Ectodermal cell (in vitro differentiated cells): ENCODE data around the gene RSPO1.

ENCODE experiments used
- H3K27ac ChIP-seq: 2 replicates; pipeline ENCODE4 v1.7.0; 2013; ENCODE audit warnings: mild to moderate bottlenecking, low read depth, low read length; ENCODE audit not compliant: insufficient read depth, poor library complexity, severe bottlenecking
- H3K27me3 ChIP-seq: 2 replicates; pipeline ENCODE4 v1.7.0; 2013; ENCODE audit warnings: mild to moderate bottlenecking, low read length; ENCODE audit not compliant: insufficient read depth, control insufficient read depth, poor library complexity, severe bottlenecking
- H3K36me3 ChIP-seq: one replicate; pipeline ENCODE4 v1.7.0; 2013; ENCODE audit warnings: low read length; ENCODE audit not compliant: control insufficient read depth, insufficient read depth
- H3K4me1 ChIP-seq: one replicate; pipeline ENCODE4 v1.7.0; 2013; ENCODE audit warnings: low read length; ENCODE audit not compliant: control insufficient read depth, insufficient read depth
- H3K4me3 ChIP-seq: 2 replicates; pipeline ENCODE4 v1.7.0; 2013; ENCODE audit warnings: low read depth, low read length, control low read depth; ENCODE audit not compliant: insufficient read depth
- H3K9me3 ChIP-seq: 2 replicates; pipeline ENCODE4 v1.7.0; 2013; ENCODE audit warnings: mild to moderate bottlenecking, low read length, moderate library complexity; ENCODE audit not compliant: control insufficient read depth
- WGBS, 2 experiments: methylation state at CpG; one replicate each; pipeline ENCODE4 v1.1.7; 2013; ENCODE audit warnings: missing lambda C conversion rate in 2 of 2; 5-methylcytosine and 5-hydroxymethylcytosine counted together

The RSPO1 gene

GRCh38 chr1:37574834-37575480 is 59.7 kb downstream of the RSPO1 start:
- H3K36me3 ChIP-seq, result peaks cover 63% of the 10 kb centered on the region
- H3K27me3 ChIP-seq, result no peaks in the 10 kb centered on the region
- H3K4me3 ChIP-seq, result no peak overlapping the region
- H3K4me1 ChIP-seq, result no peaks in the 10 kb centered on the region
- H3K9me3 ChIP-seq, result no peaks in the 10 kb centered on the region
- WGBS, 2 experiments, result 93 to 96% methylated on average over 7 of the region's 7 CpGs
- H3K27ac ChIP-seq, result no peak overlapping the region

GRCh38 chr1:37570528-37571334 is 64.0 kb downstream of the RSPO1 start:
- Histone ChIP-seq H3K27ac (no peak overlapping the region), H3K4me1 (no peaks in the 10 kb centered on the region), H3K36me3 (peaks cover 69% of the 10 kb centered on the region), H3K27me3 (no peaks in the 10 kb centered on the region), H3K9me3 (no peaks in the 10 kb centered on the region), H3K4me3 (no peak overlapping the region)
- 91 to 97% methylated on average over 3 of the region's 3 CpGs for WGBS, 2 experiments

GRCh38 chr1:37567023-37567422 is 67.7 kb downstream of the RSPO1 start:
- Histone ChIP-seq H3K4me1 (no peaks in the 10 kb centered on the region), H3K27me3 (no peaks in the 10 kb centered on the region), H3K9me3 (no peaks in the 10 kb centered on the region), H3K36me3 (peaks cover 42% of the 10 kb centered on the region), H3K4me3 (no peak overlapping the region), H3K27ac (no peak overlapping the region)
- 94% methylated on average over 3 of the region's 3 CpGs for WGBS, 2 experiments

DNA sequence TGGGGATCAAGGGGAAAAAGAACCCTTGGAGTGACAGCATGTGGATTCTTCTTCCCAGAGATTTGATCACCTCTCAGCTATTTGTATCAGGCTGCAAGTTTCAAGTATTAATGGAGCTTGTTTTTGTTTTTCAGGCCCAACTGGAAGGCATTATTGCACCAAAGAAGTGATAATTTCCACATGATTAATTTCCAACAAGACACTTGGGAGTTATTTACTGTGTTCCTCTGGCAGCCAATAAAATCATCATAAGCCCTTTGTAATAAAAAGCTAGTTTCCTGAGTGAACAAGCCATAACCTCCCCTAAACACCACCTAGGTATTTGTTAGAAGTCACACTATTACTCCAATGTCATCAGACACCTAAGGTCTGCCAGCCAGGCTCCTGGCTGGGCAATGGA is 69.8 kb downstream of the RSPO1 start:
- Histone ChIP-seq H3K27ac (no peak overlapping the region), H3K9me3 (no peaks in the 10 kb centered on the region), H3K27me3 (no peaks in the 10 kb centered on the region), H3K4me3 (no peak overlapping the region), H3K36me3 (peaks cover 36% of the 10 kb centered on the region), H3K4me1 (no peaks in the 10 kb centered on the region)

DNA sequence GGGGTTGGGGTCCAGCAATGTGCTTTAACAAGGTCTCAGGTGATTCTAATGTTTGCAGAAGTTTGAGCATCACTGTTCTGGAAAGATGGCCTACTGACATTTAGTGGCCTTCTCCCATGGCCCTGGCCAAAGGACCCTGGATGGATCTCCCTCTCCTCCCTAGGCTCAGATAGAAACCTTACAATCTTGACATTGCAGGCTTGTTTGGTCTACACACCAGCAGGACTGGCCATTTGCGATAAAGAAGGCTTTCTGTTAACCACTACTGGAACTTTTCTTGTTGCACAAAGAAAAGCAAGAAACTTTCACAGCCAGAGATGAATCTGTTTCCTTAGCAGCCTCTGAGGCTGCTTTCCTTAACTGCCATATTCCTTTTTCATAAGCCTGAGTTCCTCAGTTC is 71.7 kb downstream of the RSPO1 start:
- H3K36me3 ChIP-seq, result peaks cover 19% of the 10 kb centered on the region
- H3K27ac ChIP-seq, result no peak overlapping the region
- H3K4me3 ChIP-seq, result no peak overlapping the region
- H3K9me3 ChIP-seq, result no peaks in the 10 kb centered on the region
- H3K4me1 ChIP-seq, result no peaks in the 10 kb centered on the region
- 90 to 94% methylated on average over 1 of the region's 1 CpG for WGBS, 2 experiments
- no peaks in the 10 kb centered on the region for H3K27me3 ChIP-seq
